ENCODE results near the gene TEX48.

- no peak for TF ChIP-seq POLR2A (IDR thresholded peaks at IDR 0.05; ENCODE audit: low read length)
- no peak for TF ChIP-seq GATA1 (IDR thresholded peaks at IDR 0.05; ENCODE audit: low read depth, low read length)
Observed at GRCh38 chr9:114701988-114702387, 20.0 kb upstream of the TEX48 start.

Measured in erythroblast (primary cell).